Loucy (cell line): Measurements from ENCODE around the gene TEX2.

Experiments
- H2AFZ ChIP-seq: fragments of 200-600 bp; sonication (generic); 2 replicates; pipeline ENCODE4 v1.6.0; 2016; ENCODE audit warnings: antibody characterized with exemption, mild to moderate bottlenecking, low read length, moderate library complexity
- H3F3A ChIP-seq: fragments of 200-600 bp; 2 replicates; pipeline ENCODE4 v1.6.0; 2016; ENCODE audit warnings: antibody characterized with exemption, low read depth, mild to moderate bottlenecking
- H3K27me3 ChIP-seq: fragments of 200-600 bp; sonication (generic); 2 replicates; pipeline ENCODE4 v1.6.1; 2014; ENCODE audit warnings: low read length, mild to moderate bottlenecking; ENCODE audit not compliant: insufficient read depth, poor library complexity, severe bottlenecking
- H3K36me3 ChIP-seq: fragments of 200-600 bp; sonication (generic); 2 replicates; pipeline ENCODE4 v1.6.1; 2016; ENCODE audit warnings: low read length; ENCODE audit not compliant: insufficient read depth
- H3K4me1 ChIP-seq: fragments of 200-600 bp; sonication (generic); 2 replicates; pipeline ENCODE4 v1.5.1; 2014; ENCODE audit warnings: low read length, mild to moderate bottlenecking; ENCODE audit not compliant: insufficient read depth, poor library complexity, severe bottlenecking
- H3K4me2 ChIP-seq: fragments of 200-600 bp; sonication (generic); 2 replicates; pipeline ENCODE4 v1.6.0; 2014; ENCODE audit warnings: antibody characterized with exemption, low read length, low read depth, mild to moderate bottlenecking; ENCODE audit not compliant: poor library complexity, severe bottlenecking
- H3K4me3 ChIP-seq: fragments of 200-600 bp; sonication (generic); 2 replicates; pipeline ENCODE4 v1.5.1; 2014; ENCODE audit warnings: low read length, mild to moderate bottlenecking, mixed read lengths; ENCODE audit not compliant: poor library complexity, severe bottlenecking
- H3K79me2 ChIP-seq: fragments of 200-600 bp; sonication (generic); 2 replicates; pipeline ENCODE4 v1.6.1; 2014; ENCODE audit warnings: low read length; ENCODE audit not compliant: insufficient read depth
- H3K9ac ChIP-seq: fragments of 200-600 bp; sonication (generic); 2 replicates; pipeline ENCODE4 v1.6.0; 2014; ENCODE audit warnings: mild to moderate bottlenecking, low read depth, low read length, moderate library complexity; ENCODE audit not compliant: poor library complexity, severe bottlenecking
- H3K9me2 ChIP-seq: fragments of 200-600 bp; sonication (generic); replicated peaks from 2 replicates; pipeline ENCODE4 v1.6.1; 2016; ENCODE audit warnings: low read depth, low read length, mixed read lengths
- H3K9me3 ChIP-seq: fragments of 200-600 bp; sonication (generic); 2 replicates; pipeline ENCODE4 v1.6.1; 2014; ENCODE audit warnings: mild to moderate bottlenecking, antibody characterized with exemption, low read length, low read depth; ENCODE audit not compliant: insufficient read depth
- H4K20me1 ChIP-seq: fragments of 200-600 bp; sonication (generic); 2 replicates; pipeline ENCODE4 v1.6.0; 2014; ENCODE audit warnings: antibody characterized with exemption, low read length, mild to moderate bottlenecking; ENCODE audit not compliant: insufficient read depth, poor library complexity, severe bottlenecking
- EZH2phosphoT487 ChIP-seq: fragments of 200-600 bp; IDR thresholded peaks from 2 replicates; pipeline ENCODE4 v1.6.1; 2018; ENCODE audit warnings: antibody characterized with exemption, mild to moderate bottlenecking, moderate library complexity, borderline replicate concordance
- TF ChIP-seq, protein P1 (sequence below): fragments of 200-600 bp; sonication (generic); conservative IDR thresholded peaks from 2 replicates; pipeline ENCODE4 v1.5.1; 2014; ENCODE audit warnings: mild to moderate bottlenecking, antibody characterized with exemption, low read length

TEX2 gene

DNA sequence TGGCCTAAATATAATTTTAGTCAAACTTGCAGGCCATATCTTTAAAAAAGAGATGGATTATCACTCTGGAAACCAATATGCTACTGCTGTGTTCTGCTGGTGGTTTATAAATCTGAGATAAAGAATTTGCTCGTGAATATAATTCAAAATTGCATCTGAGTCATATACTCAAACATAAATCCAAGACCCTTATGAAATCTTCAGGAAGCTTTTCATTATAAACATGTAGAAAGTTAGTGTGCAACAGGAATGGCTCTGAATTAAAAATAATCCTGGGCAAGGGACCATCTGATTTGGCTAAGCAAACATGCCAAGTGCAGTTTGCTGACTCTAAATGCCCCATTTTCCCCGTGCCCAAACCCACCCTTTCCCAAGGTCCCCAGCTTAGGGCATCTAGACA lies 57.3 kb downstream of the TEX2 start:
- H3K36me3 ChIP-seq, result no peaks in the 10 kb centered on the region
- H3K4me3 ChIP-seq, result no peak overlapping the region
- no peaks in the 10 kb centered on the region for H3F3A ChIP-seq
- H3K4me2 ChIP-seq, result no peak overlapping the region
- H3K27me3 ChIP-seq, result no peaks in the 10 kb centered on the region
- no peaks in the 10 kb centered on the region for H3K9me3 ChIP-seq
- peaks cover 31% of the 10 kb centered on the region for H3K4me1 ChIP-seq
- no peak for TF ChIP-seq EZH2phosphoT487
- TF ChIP-seq, protein P1, sequence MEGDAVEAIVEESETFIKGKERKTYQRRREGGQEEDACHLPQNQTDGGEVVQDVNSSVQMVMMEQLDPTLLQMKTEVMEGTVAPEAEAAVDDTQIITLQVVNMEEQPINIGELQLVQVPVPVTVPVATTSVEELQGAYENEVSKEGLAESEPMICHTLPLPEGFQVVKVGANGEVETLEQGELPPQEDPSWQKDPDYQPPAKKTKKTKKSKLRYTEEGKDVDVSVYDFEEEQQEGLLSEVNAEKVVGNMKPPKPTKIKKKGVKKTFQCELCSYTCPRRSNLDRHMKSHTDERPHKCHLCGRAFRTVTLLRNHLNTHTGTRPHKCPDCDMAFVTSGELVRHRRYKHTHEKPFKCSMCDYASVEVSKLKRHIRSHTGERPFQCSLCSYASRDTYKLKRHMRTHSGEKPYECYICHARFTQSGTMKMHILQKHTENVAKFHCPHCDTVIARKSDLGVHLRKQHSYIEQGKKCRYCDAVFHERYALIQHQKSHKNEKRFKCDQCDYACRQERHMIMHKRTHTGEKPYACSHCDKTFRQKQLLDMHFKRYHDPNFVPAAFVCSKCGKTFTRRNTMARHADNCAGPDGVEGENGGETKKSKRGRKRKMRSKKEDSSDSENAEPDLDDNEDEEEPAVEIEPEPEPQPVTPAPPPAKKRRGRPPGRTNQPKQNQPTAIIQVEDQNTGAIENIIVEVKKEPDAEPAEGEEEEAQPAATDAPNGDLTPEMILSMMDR, result no peak
- H2AFZ ChIP-seq, result no peak overlapping the region
- no peak overlapping the region for H3K9ac ChIP-seq
- H4K20me1 ChIP-seq, result no peaks in the 10 kb centered on the region
- peaks cover 11% of the 10 kb centered on the region; the same call in 1 of the 2 replicates for H3K79me2 ChIP-seq
- H3K9me2 ChIP-seq, result no peaks in the 10 kb centered on the region

DNA sequence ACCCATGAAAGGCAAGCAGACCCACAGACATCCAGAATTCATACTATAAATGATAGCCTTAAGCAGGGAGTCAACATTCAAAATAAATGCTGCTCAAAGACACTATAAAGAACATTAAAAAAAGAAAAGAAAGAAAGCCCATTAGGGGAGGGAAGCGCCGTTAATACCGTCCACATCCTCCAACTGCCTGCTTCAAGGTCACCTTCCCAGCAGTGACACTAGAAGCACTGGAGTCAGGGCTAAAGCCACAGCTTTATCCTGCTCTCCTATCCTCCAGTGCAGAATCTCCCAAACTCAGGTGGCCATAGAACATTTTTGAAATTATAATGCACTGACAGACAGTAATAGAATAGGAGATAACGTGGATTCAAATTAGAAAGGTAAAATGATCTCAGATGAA lies 59.4 kb downstream of the TEX2 start:
- peaks cover 11% of the 10 kb centered on the region; the same call in 1 of the 2 replicates for H3K79me2 ChIP-seq
- H3K4me3 ChIP-seq, result no peak overlapping the region
- no peaks in the 10 kb centered on the region for H3K9me2 ChIP-seq
- H3K4me1 ChIP-seq, result peaks cover 37% of the 10 kb centered on the region
- no peak overlapping the region for H3K9ac ChIP-seq
- no peak for TF ChIP-seq EZH2phosphoT487
- TF ChIP-seq, protein P1, result no peak
- no peaks in the 10 kb centered on the region for H3F3A ChIP-seq
- H3K4me2 ChIP-seq, result no peak overlapping the region
- H3K27me3 ChIP-seq, result no peaks in the 10 kb centered on the region
- H4K20me1 ChIP-seq, result no peaks in the 10 kb centered on the region
- H2AFZ ChIP-seq, result no peak overlapping the region
- H3K9me3 ChIP-seq, result no peaks in the 10 kb centered on the region
- H3K36me3 ChIP-seq, result no peaks in the 10 kb centered on the region

DNA sequence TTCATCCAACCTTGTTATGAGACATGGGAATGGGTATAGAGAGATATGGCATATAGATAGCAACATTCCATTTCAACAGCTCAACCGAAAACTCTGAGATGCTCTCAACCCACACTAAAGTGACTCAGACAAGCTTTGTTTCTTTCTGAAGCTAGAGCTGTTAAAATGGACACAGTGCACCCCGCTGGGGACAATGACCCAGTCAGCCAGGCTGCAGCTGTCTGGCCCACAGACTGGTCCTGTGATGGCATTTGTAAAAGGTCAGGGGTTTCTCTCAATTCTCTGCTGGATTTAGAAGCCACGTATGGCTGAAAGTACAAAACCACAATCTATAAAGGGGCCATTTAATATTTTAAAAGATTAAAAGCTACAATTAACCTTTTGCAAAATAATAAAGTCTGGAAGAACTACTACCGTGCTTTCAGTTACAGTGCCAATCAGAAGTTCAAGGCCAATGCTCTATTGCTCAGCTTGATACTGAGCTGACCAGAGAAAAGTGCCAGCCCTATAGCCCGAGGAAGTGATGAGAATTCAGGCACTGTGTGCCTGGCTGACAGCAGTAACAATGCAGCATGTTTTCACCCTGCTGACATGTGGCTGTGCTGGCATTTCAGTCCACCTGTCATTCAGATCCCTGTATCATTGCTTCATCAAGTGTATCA lies 60.2 kb downstream of the TEX2 start:
- no peak overlapping the region for H3K4me2 ChIP-seq
- peaks cover 37% of the 10 kb centered on the region for H3K4me1 ChIP-seq

More for the DNA sequence above, 60.2 kb downstream of the TEX2 start:
- Histone ChIP-seq H2AFZ (no peak overlapping the region), H3K36me3 (no peaks in the 10 kb centered on the region), H3K27me3 (no peaks in the 10 kb centered on the region), H3F3A (no peaks in the 10 kb centered on the region), H4K20me1 (no peaks in the 10 kb centered on the region), H3K9me2 (no peaks in the 10 kb centered on the region), H3K9ac (no peak overlapping the region), H3K9me3 (no peaks in the 10 kb centered on the region), H3K79me2 (peaks cover 11% of the 10 kb centered on the region; the same call in 1 of the 2 replicates), H3K4me3 (no peak overlapping the region)
- TF ChIP-seq, protein P1, result no peak
